Stromal cell of bone marrow (primary cell): ENCODE measurements around the gene SASS6.
"Not testable (repeated sequence)": the region's sequence is repeated elsewhere in the genome, so short reads cannot be mapped to it uniquely, and the experiment has no call there.

Source experiments
- DNase-seq: peaks from one replicate; pipeline ENCODE4 v3.0.0-alpha.2; 2012; ENCODE audit warnings: low read depth

Gene SASS6

GRCh38 chr1:100047235-100047708 lies 85.5 kb downstream of the SASS6 start:
- not testable (repeated sequence) for DNase-seq

GRCh38 chr1:100045206-100045605 lies 87.5 kb downstream of the SASS6 start:
- no peak for DNase-seq

GRCh38 chr1:100039591-100039990 lies 93.1 kb downstream of the SASS6 start:
- DNase-seq: no peak

- peak; percentile 33 for DNase-seq
Observed at GRCh38 chr1:100038660-100039287, 94.0 kb downstream of the SASS6 start.

GRCh38 chr1:100037927-100038659 lies 94.6 kb downstream of the SASS6 start:
- DNase-seq: peak; percentile 74

- DNase-seq: no peak
Observed at GRCh38 chr1:100037656-100037926, 95.1 kb downstream of the SASS6 start.

- no peak for DNase-seq
Observed at GRCh38 chr1:100036718-100037655, 95.7 kb downstream of the SASS6 start.

GRCh38 chr1:100035214-100035613 lies 97.5 kb downstream of the SASS6 start:
- DNase-seq: no peak

- no peak for DNase-seq
Observed at GRCh38 chr1:100034470-100034869, 98.3 kb downstream of the SASS6 start.
